Thoracic aorta (tissue), 2 donors: ENCODE data around the gene MPV17L2. TPM values are rescaled to one million over a fixed set of nuclear protein-coding genes. Genes with fewer than 3 reads are reported as not detected.
"Not testable (repeated sequence)": the region's sequence is repeated elsewhere in the genome, so short reads cannot be mapped to it uniquely, and the experiment has no call there.

Source experiments
- ATAC-seq: fragments of 150-250 bp; one replicate; pipeline ENCODE4 v1.8.0; 2017; ENCODE audit warnings: low read depth; ENCODE audit not compliant: insufficient number of reproducible peaks, low FRiP score
- DNase-seq: peaks from one replicate; pipeline ENCODE4 v3.0.0-alpha.2; 2020; ENCODE audit warnings: low spot score
- H3K27ac ChIP-seq, 2 donors: fragments of 200-600 bp; sonication (generic); 1 replicate in 1 of 2; 2 replicates in 1 of 2; pipeline ENCODE4 v1.5.1; 2016; ENCODE audit warnings: mild to moderate bottlenecking in 2 of 2, moderate library complexity in 2 of 2
- H3K27me3 ChIP-seq: fragments of 200-600 bp; sonication (generic); replicated peaks from 2 replicates; pipeline ENCODE4 v1.6.0; 2016; ENCODE audit warnings: mild to moderate bottlenecking; ENCODE audit not compliant: insufficient read depth
- H3K36me3 ChIP-seq: fragments of 200-600 bp; sonication (generic); one replicate; pipeline ENCODE4 v1.5.1; 2016
- H3K4me1 ChIP-seq, 2 donors: fragments of 200-600 bp; sonication (generic); 1 replicate in 1 of 2; 2 replicates in 1 of 2; pipeline versions ENCODE4 v1.5.1 to v1.6.0; 2016; ENCODE audit warnings: low read depth in 2 of 2, mild to moderate bottlenecking in 1 of 2; ENCODE audit not compliant: control insufficient read depth in 1 of 2
- H3K4me3 ChIP-seq: fragments of 200-600 bp; sonication (generic); 2 replicates; pipeline ENCODE4 v1.5.1; 2016; ENCODE audit warnings: mild to moderate bottlenecking
- H3K9me3 ChIP-seq: fragments of 200-600 bp; sonication (generic); 2 replicates; pipeline ENCODE4 v1.5.1; 2016
- CTCF ChIP-seq: fragments of 200-600 bp; sonication (generic); IDR thresholded peaks from one replicate; pipeline ENCODE4 v1.5.1; 2019; ENCODE audit warnings: antibody characterized with exemption
- total RNA-seq, 2 donors: library from RNA; depleted of rRNA; stranded (reverse); fragments of >200 nt; gene quantifications; one replicate each; pipeline versions ENCODE4 v1.1.0 to v1.2.3, GENCODE V29; 2016

MPV17L2 gene
- total RNA-seq, 2 donors from 2014 or later, result 10.6 to 16.1 TPM

GRCh38 chr19:18157465-18158063 is 35.5 kb upstream of the MPV17L2 start:
- no peaks in the 10 kb centered on the region for H3K27me3 ChIP-seq
- H3K4me3 ChIP-seq, result no peak overlapping the region
- TF ChIP-seq CTCF, result no peak
- H3K9me3 ChIP-seq, result no peaks in the 10 kb centered on the region
- no peak for DNase-seq
- H3K4me1 ChIP-seq, result peaks cover 24 to 48% of the 10 kb centered on the region in 2 donors
- peak overlapping the region; percentile 2 to 66 for H3K27ac ChIP-seq
- peaks cover 4% of the 10 kb centered on the region for H3K36me3 ChIP-seq
- no peak for ATAC-seq

GRCh38 chr19:18158467-18158866 is 34.6 kb upstream of the MPV17L2 start:
- no peak for TF ChIP-seq CTCF
- DNase-seq (no peak), ATAC-seq (no peak)
- peaks cover 12% of the 10 kb centered on the region for H3K36me3 ChIP-seq
- no peak overlapping the region for H3K27ac ChIP-seq
- H3K9me3 ChIP-seq, result no peaks in the 10 kb centered on the region
- no peak overlapping the region for H3K4me3 ChIP-seq
- H3K4me1 ChIP-seq, result peaks cover 24 to 47% of the 10 kb centered on the region in 2 donors
- no peaks in the 10 kb centered on the region for H3K27me3 ChIP-seq

- H3K36me3 ChIP-seq, result peaks cover 14% of the 10 kb centered on the region
- not testable (repeated sequence) for H3K27ac ChIP-seq, H3K27me3 ChIP-seq, DNase-seq, H3K4me3 ChIP-seq, ATAC-seq, H3K9me3 ChIP-seq
- peaks cover 18 to 40% of the 10 kb centered on the region in 2 donors for H3K4me1 ChIP-seq
These were observed 33.9 kb upstream of the MPV17L2 start for GRCh38 chr19:18159059-18159616.

- Histone ChIP-seq H3K9me3 (no peaks in the 10 kb centered on the region), H3K27ac (no peak overlapping the region), H3K27me3 (no peaks in the 10 kb centered on the region), H3K4me1 (peaks cover 13 to 34% of the 10 kb centered on the region in 2 donors), H3K36me3 (peaks cover 14% of the 10 kb centered on the region), H3K4me3 (no peak overlapping the region)
- no peak for DNase-seq
- ATAC-seq, result no peak
- TF ChIP-seq CTCF, result no peak
These were observed 33.2 kb upstream of the MPV17L2 start for GRCh38 chr19:18159810-18160209.

GRCh38 chr19:18160493-18160970 is 32.5 kb upstream of the MPV17L2 start:
- no peak for TF ChIP-seq CTCF
- Histone ChIP-seq H3K36me3 (peaks cover 17% of the 10 kb centered on the region), H3K9me3 (no peaks in the 10 kb centered on the region), H3K4me1 (peaks cover 13 to 34% of the 10 kb centered on the region in 2 donors), H3K27me3 (no peaks in the 10 kb centered on the region), H3K4me3 (peak overlapping the region; percentile 67), H3K27ac (peak overlapping the region; percentile 6 to 60)
- ATAC-seq (no peak), DNase-seq (no peak)
